Thoracic aorta (tissue), 2 donors: ENCODE results near the gene ADAMTS7. TPM values are rescaled to one million over a fixed set of nuclear protein-coding genes. Genes with fewer than 3 reads are reported as not detected.

ENCODE experiments used
- ATAC-seq: fragments of 150-250 bp; one replicate; pipeline ENCODE4 v1.8.0; 2017; ENCODE audit warnings: low read depth; ENCODE audit not compliant: insufficient number of reproducible peaks, low FRiP score
- DNase-seq: peaks from one replicate; pipeline ENCODE4 v3.0.0-alpha.2; 2020; ENCODE audit warnings: low spot score
- H3K27ac ChIP-seq, 2 donors: fragments of 200-600 bp; sonication (generic); 1 replicate in 1 of 2; 2 replicates in 1 of 2; pipeline ENCODE4 v1.5.1; 2016; ENCODE audit warnings: mild to moderate bottlenecking in 2 of 2, moderate library complexity in 2 of 2
- H3K27me3 ChIP-seq: fragments of 200-600 bp; sonication (generic); replicated peaks from 2 replicates; pipeline ENCODE4 v1.6.0; 2016; ENCODE audit warnings: mild to moderate bottlenecking; ENCODE audit not compliant: insufficient read depth
- H3K36me3 ChIP-seq: fragments of 200-600 bp; sonication (generic); one replicate; pipeline ENCODE4 v1.5.1; 2016
- H3K4me1 ChIP-seq, 2 donors: fragments of 200-600 bp; sonication (generic); 1 replicate in 1 of 2; 2 replicates in 1 of 2; pipeline versions ENCODE4 v1.5.1 to v1.6.0; 2016; ENCODE audit warnings: low read depth in 2 of 2, mild to moderate bottlenecking in 1 of 2; ENCODE audit not compliant: control insufficient read depth in 1 of 2
- H3K4me3 ChIP-seq: fragments of 200-600 bp; sonication (generic); 2 replicates; pipeline ENCODE4 v1.5.1; 2016; ENCODE audit warnings: mild to moderate bottlenecking
- H3K9me3 ChIP-seq: fragments of 200-600 bp; sonication (generic); 2 replicates; pipeline ENCODE4 v1.5.1; 2016
- total RNA-seq, 2 donors: library from RNA; depleted of rRNA; stranded (reverse); fragments of >200 nt; gene quantifications; one replicate each; pipeline versions ENCODE4 v1.1.0 to v1.2.3, GENCODE V29; 2016
- TF ChIP-seq, protein P1 (sequence below): fragments of 200-600 bp; sonication (generic); IDR thresholded peaks from one replicate; pipeline ENCODE4 v1.5.1; 2019; ENCODE audit warnings: antibody characterized with exemption

ADAMTS7 gene, protein sequence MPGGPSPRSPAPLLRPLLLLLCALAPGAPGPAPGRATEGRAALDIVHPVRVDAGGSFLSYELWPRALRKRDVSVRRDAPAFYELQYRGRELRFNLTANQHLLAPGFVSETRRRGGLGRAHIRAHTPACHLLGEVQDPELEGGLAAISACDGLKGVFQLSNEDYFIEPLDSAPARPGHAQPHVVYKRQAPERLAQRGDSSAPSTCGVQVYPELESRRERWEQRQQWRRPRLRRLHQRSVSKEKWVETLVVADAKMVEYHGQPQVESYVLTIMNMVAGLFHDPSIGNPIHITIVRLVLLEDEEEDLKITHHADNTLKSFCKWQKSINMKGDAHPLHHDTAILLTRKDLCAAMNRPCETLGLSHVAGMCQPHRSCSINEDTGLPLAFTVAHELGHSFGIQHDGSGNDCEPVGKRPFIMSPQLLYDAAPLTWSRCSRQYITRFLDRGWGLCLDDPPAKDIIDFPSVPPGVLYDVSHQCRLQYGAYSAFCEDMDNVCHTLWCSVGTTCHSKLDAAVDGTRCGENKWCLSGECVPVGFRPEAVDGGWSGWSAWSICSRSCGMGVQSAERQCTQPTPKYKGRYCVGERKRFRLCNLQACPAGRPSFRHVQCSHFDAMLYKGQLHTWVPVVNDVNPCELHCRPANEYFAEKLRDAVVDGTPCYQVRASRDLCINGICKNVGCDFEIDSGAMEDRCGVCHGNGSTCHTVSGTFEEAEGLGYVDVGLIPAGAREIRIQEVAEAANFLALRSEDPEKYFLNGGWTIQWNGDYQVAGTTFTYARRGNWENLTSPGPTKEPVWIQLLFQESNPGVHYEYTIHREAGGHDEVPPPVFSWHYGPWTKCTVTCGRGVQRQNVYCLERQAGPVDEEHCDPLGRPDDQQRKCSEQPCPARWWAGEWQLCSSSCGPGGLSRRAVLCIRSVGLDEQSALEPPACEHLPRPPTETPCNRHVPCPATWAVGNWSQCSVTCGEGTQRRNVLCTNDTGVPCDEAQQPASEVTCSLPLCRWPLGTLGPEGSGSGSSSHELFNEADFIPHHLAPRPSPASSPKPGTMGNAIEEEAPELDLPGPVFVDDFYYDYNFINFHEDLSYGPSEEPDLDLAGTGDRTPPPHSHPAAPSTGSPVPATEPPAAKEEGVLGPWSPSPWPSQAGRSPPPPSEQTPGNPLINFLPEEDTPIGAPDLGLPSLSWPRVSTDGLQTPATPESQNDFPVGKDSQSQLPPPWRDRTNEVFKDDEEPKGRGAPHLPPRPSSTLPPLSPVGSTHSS (N-terminal part only)
- total RNA-seq: 10 to 100 TPM; 15.6 to 60.2 TPM

DNA sequence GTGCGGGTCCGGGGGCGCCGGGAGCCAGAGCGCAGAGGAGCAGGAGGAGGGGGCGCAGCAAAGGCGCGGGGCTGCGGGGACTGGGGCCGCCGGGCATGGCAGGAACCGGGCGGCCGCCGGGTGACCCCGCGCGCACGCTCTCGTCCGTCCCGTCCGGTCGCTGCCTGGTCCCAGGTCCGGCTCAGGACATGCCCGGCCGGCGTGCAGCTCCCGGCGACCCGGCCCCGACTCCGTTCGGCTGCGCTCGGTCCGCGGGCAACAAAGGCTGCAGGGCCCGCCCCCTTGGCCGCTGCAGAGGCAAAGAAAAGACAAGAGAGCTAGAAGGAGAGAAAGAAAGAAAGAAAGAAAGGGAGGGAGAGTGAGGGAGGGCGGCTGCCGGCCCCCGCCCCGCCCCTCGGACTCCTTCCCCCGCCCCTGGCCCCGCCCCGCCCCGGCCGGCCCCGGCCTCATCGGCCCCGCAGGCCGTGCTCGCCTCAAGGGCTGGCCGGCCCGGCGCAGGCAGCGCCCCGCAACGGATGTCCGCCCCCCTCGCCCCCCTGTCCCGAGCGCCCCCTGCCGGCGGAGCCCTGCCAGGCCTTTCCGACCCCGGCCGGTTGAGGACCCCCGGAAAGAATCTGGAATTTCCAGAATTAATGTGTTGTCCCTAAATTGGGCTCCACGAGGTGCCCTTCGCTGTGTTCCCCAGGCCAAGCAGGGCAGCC is at the start of gene ADAMTS7:
TSS of gene ADAMTS7 (minus strand) at position 341 of the 701 bp plus-strand sequence. CDS start at position 97, 244 bp downstream.
- Histone ChIP-seq H3K9me3 (peaks cover 3% of the 10 kb centered on the region), H3K4me3 (peak within 1 kb of the TSS; percentile 97), H3K27ac (peak within 1 kb of the TSS; percentile 83 to 86), H3K36me3 (no peaks in the 10 kb centered on the region), H3K4me1 (peaks cover 6 to 8% of the 10 kb centered on the region in 2 donors), H3K27me3 (no peaks in the 10 kb centered on the region)
- TF ChIP-seq, protein P1, sequence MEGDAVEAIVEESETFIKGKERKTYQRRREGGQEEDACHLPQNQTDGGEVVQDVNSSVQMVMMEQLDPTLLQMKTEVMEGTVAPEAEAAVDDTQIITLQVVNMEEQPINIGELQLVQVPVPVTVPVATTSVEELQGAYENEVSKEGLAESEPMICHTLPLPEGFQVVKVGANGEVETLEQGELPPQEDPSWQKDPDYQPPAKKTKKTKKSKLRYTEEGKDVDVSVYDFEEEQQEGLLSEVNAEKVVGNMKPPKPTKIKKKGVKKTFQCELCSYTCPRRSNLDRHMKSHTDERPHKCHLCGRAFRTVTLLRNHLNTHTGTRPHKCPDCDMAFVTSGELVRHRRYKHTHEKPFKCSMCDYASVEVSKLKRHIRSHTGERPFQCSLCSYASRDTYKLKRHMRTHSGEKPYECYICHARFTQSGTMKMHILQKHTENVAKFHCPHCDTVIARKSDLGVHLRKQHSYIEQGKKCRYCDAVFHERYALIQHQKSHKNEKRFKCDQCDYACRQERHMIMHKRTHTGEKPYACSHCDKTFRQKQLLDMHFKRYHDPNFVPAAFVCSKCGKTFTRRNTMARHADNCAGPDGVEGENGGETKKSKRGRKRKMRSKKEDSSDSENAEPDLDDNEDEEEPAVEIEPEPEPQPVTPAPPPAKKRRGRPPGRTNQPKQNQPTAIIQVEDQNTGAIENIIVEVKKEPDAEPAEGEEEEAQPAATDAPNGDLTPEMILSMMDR: peak; percentile 72
- no peak for DNase-seq
- peak; percentile 86 for ATAC-seq

DNA sequence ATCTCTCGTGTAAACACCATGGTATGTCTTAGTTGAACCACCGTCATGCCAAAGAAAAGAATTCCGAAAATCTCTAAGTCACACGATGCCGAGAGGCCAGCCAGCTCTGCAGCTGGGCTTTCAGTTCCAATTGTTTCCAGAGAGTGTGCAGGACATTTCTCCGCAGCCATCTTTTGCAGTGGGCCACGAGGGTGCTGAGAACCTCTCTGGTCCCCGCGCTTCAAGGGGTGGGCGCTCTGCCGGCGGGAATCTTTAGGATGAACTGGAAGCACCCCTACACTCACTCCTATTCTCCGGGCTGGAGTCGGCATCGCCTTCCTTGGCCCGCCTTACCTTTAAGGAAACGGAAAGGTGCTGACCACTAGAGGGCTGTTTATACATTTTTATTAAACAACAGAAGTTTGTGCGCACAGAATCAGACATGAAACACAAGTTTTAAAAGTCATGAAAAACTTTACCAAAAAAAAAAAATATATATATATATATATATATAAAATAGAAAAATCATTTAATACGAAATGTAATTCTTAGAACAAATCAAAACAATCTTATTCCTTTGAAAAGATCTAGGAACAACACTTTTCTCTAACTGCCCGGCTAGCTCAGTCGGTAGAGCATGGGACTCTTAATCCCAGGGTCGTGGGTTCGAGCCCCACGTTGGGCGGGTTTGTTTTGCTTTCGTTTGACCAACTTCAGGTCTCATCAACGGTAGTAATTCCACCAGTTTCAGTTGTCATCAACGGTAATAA is 48.9 kb upstream of the ADAMTS7 start:
- Histone ChIP-seq H3K27ac (peak overlapping the region; percentile 84 to 90), H3K4me3 (peak overlapping the region; percentile 86), H3K4me1 (peaks cover 6 to 9% of the 10 kb centered on the region in 2 donors), H3K27me3 (no peaks in the 10 kb centered on the region), H3K9me3 (no peaks in the 10 kb centered on the region), H3K36me3 (no peaks in the 10 kb centered on the region)
- TF ChIP-seq, protein P1: peak; percentile 54
- DNase-seq (peak; percentile 33), ATAC-seq (peak; percentile 85)

DNA sequence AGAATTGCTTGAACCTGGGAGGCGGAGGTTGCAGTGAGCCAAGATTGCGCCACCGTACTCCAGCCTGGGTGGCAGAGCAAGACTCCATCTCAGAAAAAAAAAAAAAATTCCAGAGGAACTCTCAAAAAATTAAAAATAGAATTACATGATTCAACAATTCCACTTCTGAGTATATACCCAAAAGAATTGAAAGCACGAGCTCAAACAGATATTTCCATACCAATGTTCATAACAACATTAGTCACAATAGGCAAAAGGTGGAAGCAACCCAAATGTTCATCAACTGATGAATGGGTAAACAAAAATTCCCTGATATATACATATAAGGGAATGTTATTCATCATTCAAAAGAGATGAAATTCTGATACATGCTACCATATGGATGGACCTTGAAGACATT is 44.5 kb upstream of the ADAMTS7 start:
- DNase-seq: no peak
- no peaks in the 10 kb centered on the region for H3K9me3 ChIP-seq
- ATAC-seq: peak; percentile 67
- no peaks in the 10 kb centered on the region for H3K36me3 ChIP-seq
- H3K4me1 ChIP-seq: peaks cover 9 to 14% of the 10 kb centered on the region in 2 donors
- peak overlapping the region; percentile 45 to 90 for H3K27ac ChIP-seq
- no peak overlapping the region for H3K4me3 ChIP-seq
- H3K27me3 ChIP-seq: no peaks in the 10 kb centered on the region
- TF ChIP-seq, protein P1: no peak

DNA sequence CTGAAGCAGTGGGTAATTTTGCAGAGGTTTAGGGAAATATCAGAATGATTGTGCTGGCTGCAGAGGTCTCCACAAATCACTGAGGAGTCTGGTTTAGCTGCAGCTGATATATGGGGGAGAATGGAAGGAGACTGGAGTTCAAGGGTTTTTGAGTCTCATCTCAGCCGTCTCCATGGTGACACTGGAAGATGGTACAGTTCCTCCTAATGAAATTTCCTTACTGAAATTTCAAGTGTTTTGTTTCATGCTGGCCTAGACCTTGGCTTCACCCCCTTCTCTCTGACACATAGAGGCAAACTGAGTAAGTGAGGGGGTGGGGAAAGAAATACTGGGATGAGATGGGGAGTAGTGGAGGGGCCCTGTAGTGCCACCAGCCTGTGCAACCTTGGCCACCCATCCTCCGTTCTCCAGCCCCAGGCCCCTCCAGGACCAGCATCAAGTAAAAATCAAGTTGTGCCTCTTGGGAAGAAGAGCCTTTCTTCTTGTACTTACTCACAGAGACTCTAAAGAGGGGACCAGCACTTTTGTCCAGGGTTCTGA is 43.6 kb upstream of the ADAMTS7 start:
- no peaks in the 10 kb centered on the region for H3K36me3 ChIP-seq
- no peaks in the 10 kb centered on the region for H3K9me3 ChIP-seq
- ATAC-seq (no peak), DNase-seq (no peak)
- no peaks in the 10 kb centered on the region for H3K27me3 ChIP-seq
- H3K4me3 ChIP-seq: no peak overlapping the region
- peak overlapping the region; percentile 50 to 60 for H3K27ac ChIP-seq
- peaks cover 9 to 14% of the 10 kb centered on the region in 2 donors for H3K4me1 ChIP-seq
- TF ChIP-seq, protein P1: no peak
